Spleen (tissue), 13 donors: Measurements from ENCODE around the gene MUSTN1. TPM values are rescaled to one million over a fixed set of nuclear protein-coding genes. Genes with fewer than 3 reads are reported as not detected.

Source experiments
- DNase-seq: peaks from one replicate; pipeline ENCODE4 v3.0.0-alpha.2; 2020
- H3K27ac ChIP-seq, 8 donors: fragments of 200-600 bp; sonication (generic) in 7 of 8; 1 replicate in 4 of 8; 2 replicates in 4 of 8; pipeline versions ENCODE4 v1.5.0 to v1.8.0; 2016 to 2021; ENCODE audit warnings: inconsistent platforms in 4 of 8, mild to moderate bottlenecking in 4 of 8, moderate library complexity in 1 of 8
- H3K27me3 ChIP-seq, 7 donors: fragments of 200-600 bp; sonication (generic) in 6 of 7; replicated peaks in 1 of 7; 1 replicate in 4 of 7; 2 replicates in 3 of 7; pipeline versions ENCODE4 v1.5.0 to v1.8.0; 2016 to 2021; ENCODE audit warnings: inconsistent platforms in 3 of 7, mild to moderate bottlenecking in 1 of 7
- H3K36me3 ChIP-seq, 6 donors: fragments of 200-600 bp; sonication (generic) in 5 of 6; 1 replicate in 4 of 6; 2 replicates in 2 of 6; pipeline versions ENCODE4 v1.5.0 to v1.8.0; 2016 to 2021; ENCODE audit warnings: inconsistent platforms in 2 of 6
- H3K4me1 ChIP-seq, 6 donors: fragments of 200-600 bp; sonication (generic) in 5 of 6; 1 replicate in 3 of 6; 2 replicates in 3 of 6; pipeline versions ENCODE4 v1.5.0 to v1.8.0; 2016 to 2021; ENCODE audit warnings: inconsistent platforms in 3 of 6
- H3K4me3 ChIP-seq, 8 donors: fragments of 200-600 bp; sonication (generic) in 7 of 8; 1 replicate in 4 of 8; 2 replicates in 4 of 8; pipeline versions ENCODE4 v1.5.0 to v1.8.0; 2016 to 2021; ENCODE audit warnings: inconsistent platforms in 4 of 8, mild to moderate bottlenecking in 4 of 8, moderate library complexity in 2 of 8
- H3K9me3 ChIP-seq, 8 donors: fragments of 200-600 bp; sonication (generic) in 7 of 8; 1 replicate in 4 of 8; 2 replicates in 4 of 8; pipeline versions ENCODE4 v1.5.0 to v1.8.0; 2016 to 2021; ENCODE audit warnings: inconsistent platforms in 4 of 8
- CTCF ChIP-seq, 11 experiments: fragments of 200-600 bp in 7 of 11; fragments of 450-650 bp in 4 of 11; sonication (generic) in 4 of 11; IDR thresholded peaks in 8 of 11; conservative IDR thresholded peaks in 3 of 11; 1 replicate in 7 of 11; 2 replicates in 4 of 11; pipeline versions ENCODE4 v1.4.0 to v1.8.0; 2016 to 2021; ENCODE audit warnings: antibody characterized with exemption in 11 of 11, inconsistent platforms in 4 of 11, mild to moderate bottlenecking in 1 of 11
- POLR2A ChIP-seq, 3 donors: fragments of 450-650 bp; IDR thresholded peaks; one replicate each; pipeline ENCODE4 v1.5.1; 2017; ENCODE audit warnings: antibody characterized with exemption in 3 of 3, mild to moderate bottlenecking in 1 of 3
- POLR2AphosphoS5 ChIP-seq, 3 donors: sonication (generic); formaldehyde crosslinking; IDR thresholded peaks; one replicate each; pipeline ENCODE4 v1.5.1; 2017; ENCODE audit warnings: antibody characterized with exemption in 3 of 3
- WGBS, 5 donors: extraction: QIAGEN DNeasy Blood & Tissue Kit in 3 of 5; methylation state at CpG; one replicate each; pipeline versions ENCODE4 v1.1.5 to v1.1.7; 2013 to 2018; 5-methylcytosine and 5-hydroxymethylcytosine counted together
- intact Hi-C: fragments of 100-400 bp; cut with DNase I; formaldehyde crosslinking; loops from one replicate; pipeline ENCODE4 v1.15.0; 2023; ENCODE audit warnings: low total_unique reads
- long read RNA-seq, 2 donors: transcript quantifications; one replicate each; lab custom pipeline, GENCODE V29; 2026
- polyA plus RNA-seq, 3 donors: library from polyadenylated mRNA; stranded (reverse); fragments of 200-250 nt; gene quantifications; one replicate each; pipeline ENCODE4 v1.2.1, GENCODE V29; 2013
- total RNA-seq, 7 donors: library from RNA; depleted of rRNA in 3 of 7; stranded (reverse); fragments of >200 nt in 3 of 7; fragmentation: NEBNext Ultra II Directional in 4 of 7; extraction: Animal tissue kit (Norgen Biotek cat#: 25700) in 4 of 7; gene quantifications; one replicate each; pipeline versions ENCODE4 v1.1.0 to v1.2.1, GENCODE V29; 2016 to 2021
- donor health status: healthy with polysubstance abuse.
- donor health status: DM: no; HTN: no; CAD: no; lungs with moderate emphysema.
- donor health status: DM: no; HTN: no; CAD: no.
- donor health status: Bipolar disorder and iron deficiency.
- donor health status: healthy.
- donor health status: DM: no; HTN: no; CAD: no.
- donor health status: DM: yes; HTN: yes; CAD: no.

Gene MUSTN1
- 1 to 10 TPM in 5 of 7 donors, not detected in 2; 2.5 to 6.8 (median 3.4) TPM for total RNA-seq
- polyA plus RNA-seq = 10 to 100 TPM; 10.0 to 17.8 (median 16.1) TPM
- long read RNA-seq, donor 1 = 0 reads
- long read RNA-seq, donor 2, partial matches to known transcripts = 0 of 2 reads
- long read RNA-seq, donor 2, other reads (novel, unspliced or antisense) = 0 of 2 reads

- H3K4me3 ChIP-seq = no peak within 1 kb of the TSS
- no peak for DNase-seq
- no peaks in the 10 kb centered on the region for H3K27me3 ChIP-seq
- no peak within 1 kb of the TSS for H3K27ac ChIP-seq
- peaks cover 0 to 24% (median 9%) of the 10 kb centered on the region in 6 donors for H3K4me1 ChIP-seq
- intact Hi-C loops = no loop called here
- H3K36me3 ChIP-seq = peaks cover 0 to 80% (median 21%) of the 10 kb centered on the region in 6 donors
- no peaks in the 10 kb centered on the region for H3K9me3 ChIP-seq
- TF ChIP-seq CTCF (IDR thresholded peaks at IDR 0.05 in 8 of 11, conservative IDR thresholded peaks at IDR 0.05 in 3 of 11) = no peak
- TF ChIP-seq POLR2A (IDR thresholded peaks at IDR 0.05) = no peak
- TF ChIP-seq POLR2AphosphoS5 (IDR thresholded peaks at IDR 0.05) = no peak
- 69 to 83% (median 75%) methylated on average over 8 to 11 of the region's 11 CpGs for WGBS, 5 donors
Observed at GRCh38 chr3:52834871-52835501, at the start of gene MUSTN1. Gene MUSTN1 (minus strand): TSS chr3:52835019. CDS start chr3:52834948, 71 bp downstream.

GRCh38 chr3:52882377-52882776, 47.6 kb upstream of the MUSTN1 start:
- WGBS, 5 donors = 86 to 95% (median 88%) methylated on average over 4 of the region's 4 CpGs
- TF ChIP-seq POLR2A (IDR thresholded peaks at IDR 0.05) (no peak), POLR2AphosphoS5 (IDR thresholded peaks at IDR 0.05) (no peak), CTCF (IDR thresholded peaks at IDR 0.05 in 8 of 11, conservative IDR thresholded peaks at IDR 0.05 in 3 of 11) (no peak)
- peaks cover 0 to under 1% (median 0%) of the 10 kb centered on the region in 6 donors for H3K4me1 ChIP-seq
- no peak for DNase-seq
- H3K4me3 ChIP-seq = no peak overlapping the region
- peaks cover 0 to 80% (median 4%) of the 10 kb centered on the region in 6 donors for H3K36me3 ChIP-seq
- no peaks in the 10 kb centered on the region for H3K9me3 ChIP-seq
- intact Hi-C loops = no loop called here
- H3K27me3 ChIP-seq = no peaks in the 10 kb centered on the region
- H3K27ac ChIP-seq = no peak overlapping the region

GRCh38 chr3:52881871-52882270, 47.1 kb upstream of the MUSTN1 start:
- H3K27ac ChIP-seq = no peak overlapping the region
- peaks cover 0 to 6% (median 0%) of the 10 kb centered on the region in 6 donors for H3K4me1 ChIP-seq
- peaks cover 0 to 75% (median 4%) of the 10 kb centered on the region in 6 donors for H3K36me3 ChIP-seq
- TF ChIP-seq POLR2A (IDR thresholded peaks at IDR 0.05) = no peak
- no peak for TF ChIP-seq CTCF (IDR thresholded peaks at IDR 0.05 in 8 of 11, conservative IDR thresholded peaks at IDR 0.05 in 3 of 11)
- TF ChIP-seq POLR2AphosphoS5 (IDR thresholded peaks at IDR 0.05) = no peak
- WGBS, 5 donors = 76 to 88% (median 88%) methylated on average over 4 of the region's 4 CpGs
- intact Hi-C loops = no loop called here
- no peak for DNase-seq
- H3K9me3 ChIP-seq = no peaks in the 10 kb centered on the region
- no peak overlapping the region for H3K4me3 ChIP-seq
- H3K27me3 ChIP-seq = no peaks in the 10 kb centered on the region

- intact Hi-C loops = no loop called here
- WGBS, 5 donors = 74 to 90% (median 78%) methylated on average over 3 of the region's 3 CpGs
- Histone ChIP-seq H3K4me1 (peaks cover 0 to 14% (median under 1%) of the 10 kb centered on the region in 6 donors), H3K9me3 (no peaks in the 10 kb centered on the region), H3K27me3 (no peaks in the 10 kb centered on the region), H3K4me3 (no peak overlapping the region), H3K27ac (no peak overlapping the region), H3K36me3 (peaks cover 0 to 61% (median 4%) of the 10 kb centered on the region in 6 donors)
- TF ChIP-seq POLR2A (IDR thresholded peaks at IDR 0.05) (no peak), CTCF (IDR thresholded peaks at IDR 0.05 in 8 of 11, conservative IDR thresholded peaks at IDR 0.05 in 3 of 11) (no peak), POLR2AphosphoS5 (IDR thresholded peaks at IDR 0.05) (no peak)
- DNase-seq = no peak
Observed at GRCh38 chr3:52880474-52880873, 45.7 kb upstream of the MUSTN1 start.
